Suprapubic skin (tissue), 4 donors: ENCODE data around the gene EFHD2. TPM values are rescaled to one million over a fixed set of nuclear protein-coding genes. Genes with fewer than 3 reads are reported as not detected.
"Not testable (repeated sequence)": the region's sequence is repeated elsewhere in the genome, so short reads cannot be mapped to it uniquely, and the experiment has no call there.

ENCODE experiments used
- DNase-seq, 2 donors: peaks; one replicate each; pipeline ENCODE4 v3.0.0-alpha.2; 2019; ENCODE audit warnings: low spot score in 2 of 2
- H3K27ac ChIP-seq: fragments of 200-600 bp; sonication (generic); one replicate; pipeline ENCODE4 v1.5.1; 2019
- H3K27me3 ChIP-seq: fragments of 200-600 bp; sonication (generic); one replicate; pipeline ENCODE4 v1.5.1; 2019
- H3K36me3 ChIP-seq: fragments of 200-600 bp; sonication (generic); one replicate; pipeline ENCODE4 v1.5.1; 2019
- H3K4me1 ChIP-seq: fragments of 200-600 bp; sonication (generic); one replicate; pipeline ENCODE4 v1.5.1; 2019
- H3K4me3 ChIP-seq: fragments of 200-600 bp; sonication (generic); one replicate; pipeline ENCODE4 v1.5.1; 2019; ENCODE audit warnings: mild to moderate bottlenecking
- H3K9me3 ChIP-seq: fragments of 200-600 bp; sonication (generic); one replicate; pipeline ENCODE4 v1.5.1; 2019
- CTCF ChIP-seq, 2 donors: fragments of 200-600 bp in 1 of 2; fragments of 450-650 bp in 1 of 2; sonication (generic) in 1 of 2; IDR thresholded peaks; one replicate each; pipeline ENCODE4 v1.5.1; 2016 to 2019; ENCODE audit warnings: antibody characterized with exemption in 2 of 2, mild to moderate bottlenecking in 1 of 2, moderate library complexity in 1 of 2
- EP300 ChIP-seq: sonication (generic); formaldehyde crosslinking; IDR thresholded peaks from one replicate; pipeline ENCODE4 v1.6.1; 2017; ENCODE audit warnings: antibody characterized with exemption
- POLR2A ChIP-seq, 2 donors: fragments of 450-650 bp; IDR thresholded peaks; one replicate each; pipeline ENCODE4 v1.6.1; 2017; ENCODE audit warnings: antibody characterized with exemption in 2 of 2, mild to moderate bottlenecking in 2 of 2, moderate library complexity in 2 of 2
- POLR2AphosphoS5 ChIP-seq, 3 donors: sonication (generic); formaldehyde crosslinking; IDR thresholded peaks; one replicate each; pipeline ENCODE4 v1.6.1; 2017; ENCODE audit warnings: antibody characterized with exemption in 3 of 3
- WGBS: methylation state at CpG from one replicate; pipeline ENCODE4 v1.1.5; 2018; 5-methylcytosine and 5-hydroxymethylcytosine counted together
- total RNA-seq, 4 donors: library from RNA; depleted of rRNA; stranded (reverse); fragments of >200 nt; gene quantifications; one replicate each; pipeline ENCODE4 v1.1.0, GENCODE V29; 2016

EFHD2 gene
- total RNA-seq, 4 donors from 2014 or later, result 43.5 to 54.4 (median 49.9) TPM

- Histone ChIP-seq H3K9me3 (no peaks in the 10 kb centered on the region), H3K4me1 (no peaks in the 10 kb centered on the region), H3K36me3 (no peaks in the 10 kb centered on the region), H3K27me3 (peaks cover 3% of the 10 kb centered on the region), H3K27ac (no peak overlapping the region), H3K4me3 (no peak overlapping the region)
- no peak for TF ChIP-seq EP300
- no peak for TF ChIP-seq POLR2AphosphoS5 (IDR thresholded peaks at IDR 0.05)
- no peak for TF ChIP-seq POLR2A (IDR thresholded peaks at IDR 0.05)
- no peak for TF ChIP-seq CTCF (IDR thresholded peaks at IDR 0.05)
- 81% methylated on average over 11 of the region's 11 CpGs for WGBS
- no peak for DNase-seq
Observed at GRCh38 chr1:15453734-15454133, 44.0 kb downstream of the EFHD2 start.

- no peak overlapping the region for H3K27ac ChIP-seq
- no peak overlapping the region for H3K4me3 ChIP-seq
- WGBS, result 82% methylated on average over 3 of the region's 3 CpGs
- TF ChIP-seq CTCF (IDR thresholded peaks at IDR 0.05) (no peak), POLR2A (IDR thresholded peaks at IDR 0.05) (no peak), POLR2AphosphoS5 (IDR thresholded peaks at IDR 0.05) (no peak), EP300 (no peak)
- no peak for DNase-seq
- H3K4me1 ChIP-seq, result no peaks in the 10 kb centered on the region
- no peaks in the 10 kb centered on the region for H3K9me3 ChIP-seq
- no peaks in the 10 kb centered on the region for H3K36me3 ChIP-seq
- H3K27me3 ChIP-seq, result peaks cover 3% of the 10 kb centered on the region
Observed at GRCh38 chr1:15454256-15454655, 44.6 kb downstream of the EFHD2 start.

- WGBS, result 83% methylated on average over 6 of the region's 6 CpGs
- TF ChIP-seq POLR2A (IDR thresholded peaks at IDR 0.05) (no peak), POLR2AphosphoS5 (IDR thresholded peaks at IDR 0.05) (no peak), CTCF (IDR thresholded peaks at IDR 0.05) (no peak), EP300 (no peak)
Observed at GRCh38 chr1:15455522-15455921, 45.8 kb downstream of the EFHD2 start.

GRCh38 chr1:15456313-15456954, 46.7 kb downstream of the EFHD2 start, which contains the start of gene CELA2A:
CELA2A (plus strand) TSS chr1:15456732; CDS start chr1:15456754, 22 bp downstream.
- peaks cover 5% of the 10 kb centered on the region for H3K4me1 ChIP-seq
- no peak for TF ChIP-seq POLR2A (IDR thresholded peaks at IDR 0.05)
- no peak for TF ChIP-seq CTCF (IDR thresholded peaks at IDR 0.05)
- TF ChIP-seq POLR2AphosphoS5 (IDR thresholded peaks at IDR 0.05), result no peak
- TF ChIP-seq EP300, result no peak
- H3K4me3 ChIP-seq, result no peak within 1 kb of the TSS
- H3K27me3 ChIP-seq, result peaks cover 1% of the 10 kb centered on the region
- no peaks in the 10 kb centered on the region for H3K9me3 ChIP-seq
- DNase-seq, result no peak
- 93% methylated on average over 8 of the region's 8 CpGs for WGBS
- no peak within 1 kb of the TSS for H3K27ac ChIP-seq
- no peaks in the 10 kb centered on the region for H3K36me3 ChIP-seq

More at GRCh38 chr1:15455522-15455921, 45.8 kb downstream of the EFHD2 start:
- Histone ChIP-seq H3K27ac (no peak overlapping the region), H3K4me3 (no peak overlapping the region), H3K27me3 (peaks cover 3% of the 10 kb centered on the region), H3K9me3 (no peaks in the 10 kb centered on the region), H3K4me1 (peaks cover 5% of the 10 kb centered on the region), H3K36me3 (no peaks in the 10 kb centered on the region)
- DNase-seq, result no peak

GRCh38 chr1:15457585-15457984, 47.9 kb downstream of the EFHD2 start:
- Histone ChIP-seq H3K4me1 (peaks cover 5% of the 10 kb centered on the region), H3K27ac (no peak overlapping the region), H3K27me3 (no peaks in the 10 kb centered on the region), H3K36me3 (no peaks in the 10 kb centered on the region), H3K4me3 (no peak overlapping the region), H3K9me3 (no peaks in the 10 kb centered on the region)
- no peak for TF ChIP-seq POLR2AphosphoS5 (IDR thresholded peaks at IDR 0.05)
- TF ChIP-seq EP300, result no peak
- no peak for TF ChIP-seq POLR2A (IDR thresholded peaks at IDR 0.05)
- TF ChIP-seq CTCF (IDR thresholded peaks at IDR 0.05), result no peak
- DNase-seq, result no peak
- WGBS, result 89% methylated on average over 2 of the region's 2 CpGs

- DNase-seq, H3K4me3 ChIP-seq, H3K36me3 ChIP-seq, H3K9me3 ChIP-seq, H3K4me1 ChIP-seq, H3K27me3 ChIP-seq, H3K27ac ChIP-seq: not testable (repeated sequence)
- WGBS, result 91% methylated on average over 4 of the region's 4 CpGs
Observed at GRCh38 chr1:15458388-15458787, 48.7 kb downstream of the EFHD2 start.
